CD4-positive, alpha-beta T cell (primary cell): ENCODE results near the gene PTGER1. TPM values are rescaled to one million over a fixed set of nuclear protein-coding genes. Genes with fewer than 3 reads are reported as not detected.

ENCODE experiments used
- ATAC-seq: fragments of 200-7000 bp; cut with Tn5 transposase; one replicate; pipeline ENCODE4 v1.10.0; 2022; ENCODE audit warnings: mild to moderate bottlenecking; ENCODE audit not compliant: poor library complexity
- CTCF ChIA-PET: fragments of 350-600 bp; sonication (Branson Sonifier 250); formaldehyde crosslinking; loops from one replicate; lab custom pipeline; 2021; ENCODE audit warnings: antibody characterized with exemption, inconsistent platforms; lab: Charles Lee
- POLR2A ChIA-PET: fragments of 350-600 bp; sonication (Branson Sonifier 250); formaldehyde crosslinking; loops from one replicate; lab custom pipeline; 2021; ENCODE audit warnings: antibody characterized with exemption, inconsistent platforms; lab: Charles Lee
- DNase-seq, 14 experiments: peaks; one replicate each; pipeline ENCODE4 v3.0.0-alpha.2; 2013 to 2020; ENCODE audit warnings: mixed read lengths in 2 of 14
- H3K27ac ChIP-seq, 2 donors: one replicate each; pipeline versions ENCODE4 v1.5.1 to v1.7.0; 2013; ENCODE audit warnings: low read length in 2 of 2, low read depth in 1 of 2, mild to moderate bottlenecking in 1 of 2
- H3K27me3 ChIP-seq, 2 experiments: 1 replicate in 1 of 2; 2 replicates in 1 of 2; pipeline versions ENCODE4 v1.6.1 to v1.7.0; 2013; ENCODE audit warnings: low read length in 2 of 2, control low read depth in 1 of 2, mild to moderate bottlenecking in 1 of 2, moderate library complexity in 1 of 2; ENCODE audit not compliant: insufficient read depth in 2 of 2, control insufficient read depth in 1 of 2
- H3K36me3 ChIP-seq: one replicate; pipeline ENCODE4 v1.6.1; 2013; ENCODE audit warnings: low read length, control low read depth; ENCODE audit not compliant: insufficient read depth
- H3K4me1 ChIP-seq: one replicate; pipeline ENCODE4 v1.6.1; 2013; ENCODE audit warnings: low read length, control low read depth; ENCODE audit not compliant: insufficient read depth
- H3K4me3 ChIP-seq: one replicate; pipeline ENCODE4 v1.5.1; 2013; ENCODE audit warnings: mild to moderate bottlenecking, low read length, moderate library complexity
- H3K9me3 ChIP-seq, 2 experiments: 1 replicate in 1 of 2; 2 replicates in 1 of 2; pipeline versions ENCODE4 v1.6.1 to v1.7.0; 2013; ENCODE audit warnings: low read length in 2 of 2, mild to moderate bottlenecking in 2 of 2, control low read depth in 1 of 2, moderate library complexity in 1 of 2; ENCODE audit not compliant: control insufficient read depth in 1 of 2, insufficient read depth in 1 of 2
- H3K27ac Mint-ChIP-seq: one replicate; pipeline ENCODE4 v1.8.0; 2020; ENCODE audit warnings: mixed read lengths
- H3K27me3 Mint-ChIP-seq: one replicate; pipeline ENCODE4 v1.8.0; 2021; ENCODE audit warnings: mixed read lengths
- H3K36me3 Mint-ChIP-seq: one replicate; pipeline ENCODE4 v1.8.0; 2021; ENCODE audit warnings: low read depth, mixed read lengths
- H3K4me1 Mint-ChIP-seq: one replicate; pipeline ENCODE4 v1.8.0; 2021; ENCODE audit warnings: low read depth, mixed read lengths
- H3K4me3 Mint-ChIP-seq: one replicate; pipeline ENCODE4 v1.8.0; 2020; ENCODE audit warnings: mild to moderate bottlenecking, mixed read lengths
- H3K9me3 Mint-ChIP-seq: one replicate; pipeline ENCODE4 v1.8.0; 2020; ENCODE audit warnings: mixed read lengths
- CTCF ChIP-seq: fragments of 200-600 bp; IDR thresholded peaks from one replicate; pipeline ENCODE4 v1.8.0; 2022; ENCODE audit warnings: antibody characterized with exemption, mild to moderate bottlenecking
- intact Hi-C, 2 experiments: fragments of 100-400 bp; cut with DNase I in 1 of 2; cut with micrococcal nuclease in 1 of 2; formaldehyde crosslinking; loops; one replicate each; pipeline versions ENCODE4 v1.15.1 to v1.9.0; 2023 to 2025; cut with DNase I, micrococcal nuclease
- total RNA-seq, 174 experiments: library from RNA in 2 of 174; stranded (reverse) in 2 of 174; gene quantifications; one replicate each; pipeline ENCODE4 v1.2.3 and lab custom pipeline; 2021 to 2026

The PTGER1 gene
- total RNA-seq, 2 experiments from 2014 or later: not detected

DNA sequence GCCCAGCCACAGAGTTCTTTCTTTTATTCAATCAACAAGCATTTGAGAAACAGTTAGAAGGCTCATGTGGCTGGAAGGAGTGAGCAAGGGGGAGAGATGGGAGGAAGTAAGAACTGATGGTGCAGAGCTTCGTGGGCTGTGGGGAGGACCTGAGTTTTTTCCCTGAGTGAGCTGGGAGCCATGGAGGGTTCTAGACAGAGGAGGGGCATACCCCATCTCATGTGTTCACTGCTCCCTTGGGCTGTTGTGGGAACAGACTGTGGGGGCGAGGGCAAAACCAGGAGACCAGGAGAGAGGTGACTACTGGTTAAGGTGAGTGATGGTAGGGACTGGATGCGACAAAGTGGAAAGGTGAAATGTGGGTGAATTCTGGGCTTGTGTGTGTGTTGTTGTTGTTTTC, 44.4 kb downstream of the PTGER1 start:
- Mint-ChIP-seq H3K4me1 (peaks cover 30% of the 10 kb centered on the region), H3K36me3 (no peaks in the 10 kb centered on the region), H3K4me3 (peak overlapping the region; percentile 63), H3K9me3 (no peaks in the 10 kb centered on the region), H3K27ac (peak overlapping the region; percentile 35), H3K27me3 (no peaks in the 10 kb centered on the region)
- Histone ChIP-seq H3K27me3 (no peaks in the 10 kb centered on the region), H3K4me3 (no peak overlapping the region), H3K36me3 (peaks cover 2% of the 10 kb centered on the region), H3K9me3 (no peaks in the 10 kb centered on the region), H3K27ac (no peak overlapping the region), H3K4me1 (peaks cover 36% of the 10 kb centered on the region)
- TF ChIP-seq CTCF: no peak
- ChIA-PET POLR2A (interaction anchor here (1.3 kb wide), 1 partner anchor 11 kb away, joined by 5 read pairs; no protein-coding TSS in a partner anchor), CTCF (interaction anchor here (1.3 to 2.3 kb wide), 2 partner anchors 49 to 294 kb away, joined by 3 to 10 read pairs; partner anchors contain the start of gene ASF1B)
- intact Hi-C loops: loop anchor here in 1 of 2 experiments (5.0 kb wide), 1 partner anchor 57 kb away; no protein-coding TSS in a partner anchor
- no peak for DNase-seq
- ATAC-seq: no peak

- Mint-ChIP-seq H3K27ac (no peak overlapping the region), H3K4me3 (no peak overlapping the region), H3K4me1 (peaks cover 15% of the 10 kb centered on the region), H3K36me3 (no peaks in the 10 kb centered on the region), H3K27me3 (no peaks in the 10 kb centered on the region), H3K9me3 (no peaks in the 10 kb centered on the region)
- Histone ChIP-seq H3K27me3 (no peaks in the 10 kb centered on the region), H3K4me3 (no peak overlapping the region), H3K4me1 (peaks cover 21% of the 10 kb centered on the region), H3K9me3 (no peaks in the 10 kb centered on the region), H3K27ac (no peak overlapping the region), H3K36me3 (no peaks in the 10 kb centered on the region)
- intact Hi-C loops: no loop called here
- CTCF ChIA-PET: interaction anchor here (0.7 kb wide), 1 partner anchor 162 kb away, joined by 3 read pairs; no protein-coding TSS in a partner anchor
- POLR2A ChIA-PET: interaction anchor here (1.0 to 1.2 kb wide), 2 partner anchors 9 kb away, joined by 3 read pairs; no protein-coding TSS in a partner anchor
- DNase-seq (no peak), ATAC-seq (no peak)
- TF ChIP-seq CTCF: no peak
Observed at GRCh38 chr19:14428882-14429416, 46.2 kb downstream of the PTGER1 start.

DNA sequence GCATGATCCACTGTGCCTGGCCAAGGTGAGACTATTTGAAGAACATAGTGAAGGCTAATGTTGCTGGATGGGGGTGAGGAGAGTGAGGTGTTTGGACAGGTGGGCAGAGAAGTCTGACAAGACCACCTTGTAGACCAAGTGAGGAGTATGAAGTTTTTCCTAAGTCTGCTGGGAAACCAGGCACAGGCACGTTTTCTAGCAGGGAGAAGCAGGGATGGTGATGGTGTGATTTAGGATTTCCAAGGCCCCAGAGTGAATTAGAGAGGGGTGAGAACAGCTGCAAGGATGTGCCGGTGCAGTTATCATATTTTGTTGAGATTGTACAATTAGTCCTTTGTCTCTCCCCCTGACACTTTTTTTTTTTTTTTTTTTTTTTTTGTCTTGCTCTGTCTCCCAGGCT, 47.7 kb downstream of the PTGER1 start:
- Histone ChIP-seq H3K4me1 (peaks cover 11% of the 10 kb centered on the region), H3K27me3 (no peaks in the 10 kb centered on the region), H3K4me3 (no peak overlapping the region), H3K9me3 (no peaks in the 10 kb centered on the region), H3K27ac (no peak overlapping the region), H3K36me3 (no peaks in the 10 kb centered on the region)
- CTCF ChIA-PET: interaction anchor here (1.4 to 1.6 kb wide), 2 partner anchors 17 to 66 kb away, joined by 4 read pairs; no protein-coding TSS in a partner anchor
- Mint-ChIP-seq H3K4me1 (peaks cover 9% of the 10 kb centered on the region), H3K36me3 (no peaks in the 10 kb centered on the region), H3K27ac (no peak overlapping the region), H3K4me3 (no peak overlapping the region), H3K9me3 (no peaks in the 10 kb centered on the region), H3K27me3 (no peaks in the 10 kb centered on the region)
- intact Hi-C loops: no loop called here
- no peak for TF ChIP-seq CTCF
- ATAC-seq (no peak), DNase-seq (no peak)
- POLR2A ChIA-PET: interaction anchor here (1.1 kb wide), 1 partner anchor 14 kb away, joined by 3 read pairs; no protein-coding TSS in a partner anchor
